HG02840 (cell line): ENCODE results near the gene TRIB2.

Experiments used
- ATAC-seq: cut with Tn5 transposase; IDR thresholded peaks from one replicate; pipeline ENCODE4 v1.9.1; 2021; ENCODE audit warnings: mild to moderate bottlenecking, moderate library complexity, moderate number of reproducible peaks; ENCODE audit not compliant: unreplicated experiment, low FRiP score

Gene TRIB2

GRCh38 chr2:12694990-12695774 lies 21.6 kb upstream of the TRIB2 start:
- ATAC-seq, result no peak

GRCh38 chr2:12697617-12698016 lies 19.1 kb upstream of the TRIB2 start:
- ATAC-seq, result no peak

DNA sequence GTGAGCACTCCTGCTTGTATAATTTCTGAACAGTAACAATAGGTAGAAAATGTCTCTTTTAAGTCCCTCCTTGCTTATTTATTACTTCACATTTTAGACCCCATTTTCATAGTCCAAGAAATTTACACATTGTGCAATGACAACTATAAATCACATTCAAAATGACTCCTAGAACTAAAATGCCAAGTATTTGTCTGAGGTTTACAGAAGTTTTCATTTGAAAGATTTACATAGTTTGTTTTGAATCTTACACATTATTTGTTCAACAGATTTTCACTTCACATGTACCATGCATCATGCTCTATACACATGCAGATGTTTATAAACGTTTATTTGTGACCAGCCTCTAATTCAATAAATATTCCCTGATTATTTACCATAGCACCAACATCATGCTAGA lies 15.7 kb upstream of the TRIB2 start:
- no peak for ATAC-seq

DNA sequence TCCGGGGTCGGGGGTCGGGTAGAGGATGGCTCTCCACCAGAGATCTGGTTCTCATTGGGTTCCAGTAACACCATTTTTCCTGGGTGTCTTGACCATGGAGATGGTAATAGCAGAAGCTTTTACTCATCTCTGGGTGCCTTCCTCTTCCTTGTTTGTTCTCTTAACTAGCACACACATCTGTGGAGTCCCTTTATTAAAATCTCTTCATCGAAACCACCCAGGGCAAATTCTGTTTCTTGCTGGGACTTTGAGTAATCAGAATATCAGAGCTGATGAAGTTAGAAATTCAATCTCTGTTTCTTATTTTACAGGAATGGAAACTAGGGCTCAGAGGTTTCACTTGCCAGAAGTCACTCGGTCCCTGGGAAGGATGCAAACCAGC lies 15.0 kb upstream of the TRIB2 start:
- ATAC-seq, result no peak

DNA sequence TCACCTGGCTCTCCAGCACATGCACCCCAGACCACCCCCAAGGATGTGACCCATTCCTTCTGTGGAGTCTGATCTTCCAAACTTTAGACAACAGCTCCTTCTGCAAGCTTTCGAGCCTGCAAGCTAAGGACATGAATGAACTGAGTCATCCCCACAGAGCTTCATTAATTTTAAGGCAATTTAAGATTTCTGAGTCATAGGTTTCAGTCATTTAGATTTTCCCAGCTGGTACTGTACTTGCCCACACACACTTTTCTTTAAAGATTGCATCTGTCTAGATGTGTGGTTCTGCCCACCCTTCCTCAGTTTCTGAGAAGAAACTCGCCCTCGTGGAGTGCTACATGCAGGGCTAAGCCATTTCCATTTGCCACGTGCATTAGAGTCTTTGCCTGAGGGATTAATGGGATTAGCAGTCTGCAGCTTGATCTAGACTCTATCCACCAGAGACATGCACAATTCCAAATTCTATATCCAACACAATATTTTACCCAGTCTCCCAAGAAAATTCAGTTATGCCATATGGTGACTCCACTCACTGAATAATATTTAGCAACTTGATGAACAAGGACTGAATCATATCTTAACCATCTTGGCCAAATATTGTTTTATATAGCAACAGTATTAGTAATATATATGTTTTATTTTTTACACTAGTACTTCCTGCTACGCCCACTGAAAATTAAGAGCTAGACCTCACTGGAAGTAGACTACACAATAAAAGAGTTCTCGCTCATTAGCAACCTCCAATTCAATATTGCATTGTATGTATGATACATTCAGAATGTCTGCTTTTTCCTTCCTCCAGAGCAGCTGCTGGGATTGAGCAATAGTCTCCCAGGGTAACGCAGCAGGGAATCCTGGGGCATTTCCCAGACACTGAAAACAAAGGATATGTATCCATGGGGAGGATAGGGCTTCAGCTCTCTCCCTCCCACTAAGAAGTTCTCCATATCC lies 14.3 kb upstream of the TRIB2 start:
- no peak for ATAC-seq

GRCh38 chr2:12704378-12704777 lies 12.4 kb upstream of the TRIB2 start:
- no peak for ATAC-seq

DNA sequence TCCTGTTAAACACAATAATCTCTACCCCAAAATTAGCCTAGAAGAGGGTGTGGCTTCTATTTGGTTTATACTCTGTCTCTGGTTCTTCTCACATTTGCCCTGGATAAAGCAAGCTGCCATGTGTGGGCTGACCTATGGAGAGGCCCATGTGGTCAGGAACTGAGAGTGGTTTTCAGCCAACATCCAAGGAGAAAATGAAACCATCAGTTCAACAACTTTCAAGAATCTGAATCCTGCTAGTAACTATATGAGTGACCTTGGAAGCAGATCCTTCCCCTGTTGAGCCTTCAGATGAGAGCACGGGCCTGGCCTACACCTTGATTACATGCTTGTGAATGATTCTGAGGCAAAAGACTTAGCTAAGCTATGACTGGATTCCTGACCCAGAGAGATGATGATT lies 11.5 kb upstream of the TRIB2 start:
- ATAC-seq, result no peak

DNA sequence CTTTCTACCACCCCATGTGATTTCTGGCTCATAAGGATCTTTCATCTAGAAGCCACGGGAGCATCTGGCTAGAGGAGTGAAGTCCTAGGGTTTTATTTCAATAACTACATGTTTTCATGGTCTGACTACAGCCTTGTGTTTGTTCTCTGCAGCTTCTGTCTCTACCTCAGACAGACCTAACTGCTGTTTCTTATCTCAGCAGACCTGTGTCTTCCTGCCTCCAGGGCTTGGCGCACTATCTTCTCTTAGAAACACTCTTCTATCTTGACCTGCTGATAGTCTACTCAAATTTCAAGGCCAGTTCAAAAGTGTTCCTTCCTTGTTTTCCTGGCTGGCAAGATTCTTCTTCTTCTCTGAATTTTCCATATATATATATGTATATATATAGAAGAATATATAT lies 11.0 kb upstream of the TRIB2 start:
- ATAC-seq, result no peak

GRCh38 chr2:12708508-12709206 lies 8.1 kb upstream of the TRIB2 start:
- ATAC-seq, result no peak

DNA sequence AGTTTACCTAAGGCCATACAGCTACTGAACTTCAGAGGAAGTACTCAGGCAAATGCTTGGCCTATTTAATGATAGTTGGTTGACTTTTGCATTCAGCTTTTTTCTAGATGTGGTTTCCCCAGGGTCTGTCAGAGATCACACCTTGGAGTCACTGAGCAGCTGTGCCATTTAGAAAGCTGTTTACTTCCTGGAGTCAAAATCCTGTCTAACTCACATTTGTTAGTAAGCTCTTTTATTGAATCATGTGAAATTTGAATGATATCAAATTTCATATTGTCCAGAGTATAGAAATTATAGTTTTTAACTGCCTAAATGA lies 7.6 kb upstream of the TRIB2 start:
- ATAC-seq, result no peak

DNA sequence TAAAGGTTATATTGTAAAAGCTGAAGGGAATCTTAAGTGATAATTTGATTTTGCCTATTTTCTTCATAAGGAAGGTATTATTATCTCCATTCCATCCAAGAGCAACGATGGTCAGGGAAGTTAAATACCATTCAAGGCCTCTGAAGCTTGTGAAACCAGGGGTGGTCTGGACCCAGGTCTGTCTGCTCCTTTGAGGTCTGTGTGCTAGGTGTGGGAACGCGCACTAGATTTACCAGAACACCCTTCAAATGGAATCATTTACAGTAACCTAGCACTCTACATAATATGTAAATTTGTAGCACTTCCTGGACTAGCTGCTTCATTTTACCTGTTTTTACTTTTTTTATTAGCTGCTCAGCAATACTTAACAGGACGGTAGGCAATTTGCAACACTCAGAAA lies 6.4 kb upstream of the TRIB2 start:
- ATAC-seq, result no peak

- ATAC-seq, result no peak
Observed at GRCh38 chr2:12711339-12711738, 5.4 kb upstream of the TRIB2 start.

DNA sequence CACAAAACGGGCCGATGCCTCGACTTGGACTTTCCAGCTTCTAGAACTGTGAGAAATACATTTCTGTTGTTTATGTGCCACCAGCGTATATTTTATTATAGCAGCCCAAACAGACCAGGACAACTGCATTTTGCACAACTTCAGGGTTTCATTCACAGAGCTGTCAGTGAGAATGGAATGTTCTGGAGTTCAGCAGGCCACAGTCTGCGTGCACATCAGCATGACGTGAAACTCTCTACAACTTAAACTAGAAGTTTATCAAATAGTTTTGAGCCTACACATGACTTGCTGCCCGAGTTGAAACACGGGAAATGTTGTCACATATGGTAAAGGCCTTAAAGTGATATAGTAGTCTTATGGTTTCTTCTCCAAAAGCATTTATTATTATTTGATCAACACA lies 3.9 kb upstream of the TRIB2 start:
- ATAC-seq, result no peak

- ATAC-seq, result no peak
Observed at GRCh38 chr2:12714391-12715221, 2.1 kb upstream of the TRIB2 start.

- no peak for ATAC-seq
Observed at GRCh38 chr2:12715258-12716031, 1.3 kb upstream of the TRIB2 start.

DNA sequence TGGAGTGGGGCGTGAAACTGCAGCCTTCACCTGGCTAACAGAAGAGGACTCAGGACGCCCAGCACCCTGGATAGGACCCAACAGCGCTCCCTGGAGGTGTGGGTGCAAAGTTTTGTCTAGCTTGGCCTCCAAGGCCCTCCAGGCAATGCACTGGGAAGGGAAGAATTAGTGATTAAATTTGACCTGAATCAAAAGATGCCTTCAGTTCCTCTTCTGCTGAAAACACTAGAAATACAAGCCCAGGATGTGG lies 779 bp upstream of the TRIB2 start:
- ATAC-seq, result no peak

- ATAC-seq, result no peak
Observed at GRCh38 chr2:12717191-12718014, 667 bp downstream of the TRIB2 start.

- ATAC-seq, result no peak
Observed at GRCh38 chr2:12718015-12718671, 1.4 kb downstream of the TRIB2 start.
